ENCODE measurements around the gene GPSM1.

- TF ChIP-seq, protein P1, sequence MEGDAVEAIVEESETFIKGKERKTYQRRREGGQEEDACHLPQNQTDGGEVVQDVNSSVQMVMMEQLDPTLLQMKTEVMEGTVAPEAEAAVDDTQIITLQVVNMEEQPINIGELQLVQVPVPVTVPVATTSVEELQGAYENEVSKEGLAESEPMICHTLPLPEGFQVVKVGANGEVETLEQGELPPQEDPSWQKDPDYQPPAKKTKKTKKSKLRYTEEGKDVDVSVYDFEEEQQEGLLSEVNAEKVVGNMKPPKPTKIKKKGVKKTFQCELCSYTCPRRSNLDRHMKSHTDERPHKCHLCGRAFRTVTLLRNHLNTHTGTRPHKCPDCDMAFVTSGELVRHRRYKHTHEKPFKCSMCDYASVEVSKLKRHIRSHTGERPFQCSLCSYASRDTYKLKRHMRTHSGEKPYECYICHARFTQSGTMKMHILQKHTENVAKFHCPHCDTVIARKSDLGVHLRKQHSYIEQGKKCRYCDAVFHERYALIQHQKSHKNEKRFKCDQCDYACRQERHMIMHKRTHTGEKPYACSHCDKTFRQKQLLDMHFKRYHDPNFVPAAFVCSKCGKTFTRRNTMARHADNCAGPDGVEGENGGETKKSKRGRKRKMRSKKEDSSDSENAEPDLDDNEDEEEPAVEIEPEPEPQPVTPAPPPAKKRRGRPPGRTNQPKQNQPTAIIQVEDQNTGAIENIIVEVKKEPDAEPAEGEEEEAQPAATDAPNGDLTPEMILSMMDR (IDR thresholded peaks at IDR 0.05): no peak
- TF ChIP-seq POLR2A (IDR thresholded peaks at IDR 0.05): no peak
Observed at GRCh38 chr9:136371533-136371880, 44.2 kb downstream of the GPSM1 start.
